Endothelial cell of umbilical vein (primary cell): ENCODE data around the gene TMEM175. TPM values are rescaled to one million over a fixed set of nuclear protein-coding genes. Genes with fewer than 3 reads are reported as not detected.

Experiments used
- BruUV-seq: library from RNA; stranded (reverse); fragments of 400-500 nt; replicated peaks from 2 replicates; lab custom pipeline; 2021; lab: Mats Ljungman, UMichigan
- CTCF ChIA-PET: fragments of 300-600, 350-600 bp; sonication (Branson Sonifier 250); formaldehyde crosslinking; loops from one replicate; lab custom pipeline; 2021; ENCODE audit warnings: antibody characterized with exemption, inconsistent platforms; lab: Charles Lee
- POLR2A ChIA-PET: fragments of 300-600, 350-600 bp; sonication (Branson Sonifier 250); formaldehyde crosslinking; loops from one replicate; lab custom pipeline; 2021; ENCODE audit warnings: antibody characterized with exemption, inconsistent platforms; lab: Charles Lee
- DNase-seq: peaks from one replicate; pipeline ENCODE4 v3.0.0-alpha.2; 2011; ENCODE audit warnings: low read depth, low spot score
- FAIRE-seq: peaks from 2 replicates; lab custom pipeline; 2011; peaks lifted over from hg19 to GRCh38; lab: Jason Lieb, UNC
- H2AFZ ChIP-seq: 2 replicates; pipeline ENCODE4 v1.6.0; 2012; ENCODE audit warnings: low read depth, low read length, control low read depth, inconsistent platforms
- H3K27ac ChIP-seq: 2 replicates; pipeline ENCODE4 v1.5.1; 2011; ENCODE audit warnings: low read depth, mild to moderate bottlenecking, control low read depth, low read length, moderate library complexity; ENCODE audit not compliant: insufficient read depth
- H3K27me3 ChIP-seq, 2 experiments: 2 replicates each; pipeline versions ENCODE4 v1.6.0 to v1.6.1; 2011; ENCODE audit warnings: low read length in 2 of 2, mixed read lengths in 1 of 2; ENCODE audit not compliant: control insufficient read depth in 2 of 2, insufficient read depth in 2 of 2
- H3K36me3 ChIP-seq, 2 experiments: 2 replicates in 1 of 2; 3 replicates in 1 of 2; pipeline ENCODE4 v1.5.1; 2011; ENCODE audit warnings: low read length in 2 of 2, mild to moderate bottlenecking in 1 of 2, moderate library complexity in 1 of 2; ENCODE audit not compliant: control insufficient read depth in 2 of 2, insufficient read depth in 2 of 2; ENCODE audit errors: extremely low read depth in 1 of 2
- H3K4me1 ChIP-seq: 3 replicates; pipeline ENCODE4 v1.5.1; 2011; ENCODE audit warnings: mild to moderate bottlenecking, low read length; ENCODE audit not compliant: control insufficient read depth, insufficient read depth; ENCODE audit errors: extremely low read depth
- H3K4me2 ChIP-seq: 2 replicates; pipeline ENCODE4 v1.6.1; 2011; ENCODE audit warnings: low read length, control low read depth, mixed read lengths; ENCODE audit not compliant: insufficient read depth
- H3K4me3 ChIP-seq, 3 experiments: fragments of 200-600 bp in 1 of 3; sonication (generic), shearing (Covaris generic) in 1 of 3; replicated peaks in 1 of 3; 2 replicates each; pipeline ENCODE4 v1.5.1; 2011 to 2016; ENCODE audit warnings: control low read depth in 3 of 3, low read length in 3 of 3, mild to moderate bottlenecking in 2 of 3, inconsistent platforms in 1 of 3, low read depth in 1 of 3, moderate library complexity in 1 of 3; ENCODE audit not compliant: insufficient read depth in 1 of 3
- H3K79me2 ChIP-seq: 2 replicates; pipeline ENCODE4 v1.6.0; 2012; ENCODE audit warnings: low read length, inconsistent platforms; ENCODE audit not compliant: control insufficient read depth, insufficient read depth
- H3K9ac ChIP-seq: replicated peaks from 2 replicates; pipeline ENCODE3; 2011; ENCODE audit warnings: low read length, control low read depth; ENCODE audit not compliant: insufficient read depth; ENCODE audit errors: extremely low read depth
- H3K9me1 ChIP-seq: replicated peaks from 3 replicates; pipeline ENCODE4 v1.6.0; 2011; ENCODE audit warnings: mild to moderate bottlenecking, low read length; ENCODE audit not compliant: control insufficient read depth, insufficient read depth; ENCODE audit errors: extremely low read depth
- H3K9me3 ChIP-seq: replicated peaks from 2 replicates; pipeline ENCODE4 v1.5.1; 2012; ENCODE audit warnings: low read length, inconsistent platforms; ENCODE audit not compliant: control insufficient read depth, insufficient read depth
- H4K20me1 ChIP-seq: replicated peaks from 2 replicates; pipeline ENCODE3; 2011; ENCODE audit warnings: mild to moderate bottlenecking, low read length; ENCODE audit not compliant: control insufficient read depth, insufficient read depth; ENCODE audit errors: extremely low read depth
- EZH2 ChIP-seq: IDR thresholded peaks from 2 replicates; pipeline ENCODE4 v1.6.1; 2012; ENCODE audit warnings: borderline replicate concordance, low read depth, mild to moderate bottlenecking, moderate library complexity, low read length, inconsistent platforms; ENCODE audit not compliant: severe bottlenecking
- FOS ChIP-seq: IDR thresholded peaks from 2 replicates; pipeline ENCODE4 v1.6.1; 2011; ENCODE audit warnings: mild to moderate bottlenecking, low read length, moderate library complexity, borderline replicate concordance; ENCODE audit not compliant: insufficient read depth
- GATA2 ChIP-seq: IDR thresholded peaks from 2 replicates; pipeline ENCODE4 v1.7.0; 2011; ENCODE audit warnings: low read depth, mild to moderate bottlenecking, moderate library complexity, mixed read lengths, low read length; ENCODE audit not compliant: insufficient read length, insufficient read depth
- JUN ChIP-seq: IDR thresholded peaks from 2 replicates; pipeline ENCODE4 v1.6.1; 2011; ENCODE audit warnings: borderline replicate concordance, low read depth; ENCODE audit not compliant: insufficient read length, insufficient read depth
- MYC ChIP-seq: IDR thresholded peaks from one replicate; pipeline ENCODE4 v1.6.1; 2011; ENCODE audit warnings: mild to moderate bottlenecking, low read depth, low read length
- POLR2A ChIP-seq: IDR thresholded peaks from 2 replicates; pipeline ENCODE4 v1.6.1; 2012; ENCODE audit warnings: low read depth, mild to moderate bottlenecking, control low read depth, low read length
- POLR2AphosphoS5 ChIP-seq: IDR thresholded peaks from 2 replicates; pipeline ENCODE4 v1.6.1; 2012; ENCODE audit warnings: low read depth, mild to moderate bottlenecking, control low read depth, low read length, moderate library complexity; ENCODE audit not compliant: insufficient read depth
- dilution Hi-C: fragments of 300-500 bp; cut with MboI; formaldehyde crosslinking; loops from one replicate; pipeline ENCODE4 v1.15.0; 2019; ENCODE audit warnings: low sequenced_read_pairs; ENCODE audit not compliant: extremely low pct_ligation_motif_present
- intact Hi-C: fragments of 100-400 bp; cut with micrococcal nuclease; formaldehyde crosslinking; loops from one replicate; pipeline ENCODE4 v1.10.0; 2022
- polyA plus RNA-seq, 4 experiments: library from polyadenylated mRNA; depleted of rRNA in 3 of 4; stranded (reverse) in 3 of 4; unstranded in 1 of 4; fragments of >200 nt; gene quantifications; 2 replicates each; pipeline versions ENCODE4 v1.2.1 to v1.2.3, GENCODE V29; 2011 to 2012; ENCODE audit warnings: missing spikeins in 1 of 4
- total RNA-seq: library from RNA; stranded (reverse); gene quantifications from 2 replicates; pipeline ENCODE4 v1.2.3, GENCODE V29; 2021
- TF ChIP-seq, protein P1 (sequence below), 2 donors: IDR thresholded peaks; 1 replicate in 1 of 2; 2 replicates in 1 of 2; pipeline ENCODE4 v1.5.1; 2011; ENCODE audit warnings: low read length in 2 of 2, mild to moderate bottlenecking in 2 of 2, moderate library complexity in 2 of 2, control low read depth in 1 of 2, inconsistent platforms in 1 of 2, low read depth in 1 of 2; ENCODE audit not compliant: insufficient read depth in 1 of 2; ENCODE audit errors: extremely low read depth in 1 of 2
- TF ChIP-seq, protein P2 (sequence below): IDR thresholded peaks from 2 replicates; pipeline ENCODE4 v1.6.1; 2011; ENCODE audit not compliant: insufficient read depth, insufficient read length

TMEM175 gene
- total and polyA plus RNA-seq, 2 donors (not counting 3 experiments of a cell fraction or from before 2014, with no cell fraction given) = 21.9 to 80.1 TPM

DNA sequence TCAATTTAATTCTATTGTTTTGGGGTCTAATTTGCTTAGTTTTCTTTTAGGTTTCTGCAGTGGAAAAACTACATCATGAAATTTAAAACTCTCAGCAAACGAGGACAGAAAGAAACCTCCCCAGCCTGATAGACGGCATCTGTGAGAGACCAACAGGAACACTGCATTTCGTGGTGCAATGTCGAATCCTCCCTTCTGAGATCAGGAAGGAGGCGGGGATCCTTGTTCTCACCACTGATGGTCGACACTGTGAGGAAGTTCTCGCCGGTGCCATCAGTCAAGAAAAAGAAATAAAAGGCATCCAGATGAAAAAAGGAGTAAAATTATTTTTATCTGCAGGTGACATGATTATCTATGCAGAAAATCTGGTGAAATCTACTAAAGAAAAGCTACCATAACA lies 16.7 kb upstream of the TMEM175 start:
- BruUV-seq = no TSS peak
- Histone ChIP-seq H4K20me1 (peaks cover 5% of the 10 kb centered on the region), H3K9me1 (no peaks in the 10 kb centered on the region), H3K9me3 (no peaks in the 10 kb centered on the region), H3K79me2 (peaks cover 59% of the 10 kb centered on the region), H3K4me1 (peaks cover 8% of the 10 kb centered on the region), H3K27ac (no peak overlapping the region), H3K36me3 (peaks cover 4 to 9% of the 10 kb centered on the region in 2 experiments), H2AFZ (no peak overlapping the region), H3K4me2 (peak overlapping the region; percentile 48), H3K9ac (no peak overlapping the region), H3K4me3 (no peak overlapping the region), H3K27me3 (no peaks in the 10 kb centered on the region)
- dilution Hi-C loops = no loop called here
- peak; percentile 77 for FAIRE-seq
- peak; percentile 20 for DNase-seq
- intact Hi-C loops = loop anchor here (2.0 kb wide), 1 partner anchor 27 kb away; no protein-coding TSS in a partner anchor
- ChIA-PET CTCF (no interaction called here), POLR2A (no interaction called here)
- no peak for TF ChIP-seq FOS
- TF ChIP-seq EZH2 = no peak
- no peak for TF ChIP-seq GATA2
- no peak for TF ChIP-seq JUN
- TF ChIP-seq, protein P1, sequence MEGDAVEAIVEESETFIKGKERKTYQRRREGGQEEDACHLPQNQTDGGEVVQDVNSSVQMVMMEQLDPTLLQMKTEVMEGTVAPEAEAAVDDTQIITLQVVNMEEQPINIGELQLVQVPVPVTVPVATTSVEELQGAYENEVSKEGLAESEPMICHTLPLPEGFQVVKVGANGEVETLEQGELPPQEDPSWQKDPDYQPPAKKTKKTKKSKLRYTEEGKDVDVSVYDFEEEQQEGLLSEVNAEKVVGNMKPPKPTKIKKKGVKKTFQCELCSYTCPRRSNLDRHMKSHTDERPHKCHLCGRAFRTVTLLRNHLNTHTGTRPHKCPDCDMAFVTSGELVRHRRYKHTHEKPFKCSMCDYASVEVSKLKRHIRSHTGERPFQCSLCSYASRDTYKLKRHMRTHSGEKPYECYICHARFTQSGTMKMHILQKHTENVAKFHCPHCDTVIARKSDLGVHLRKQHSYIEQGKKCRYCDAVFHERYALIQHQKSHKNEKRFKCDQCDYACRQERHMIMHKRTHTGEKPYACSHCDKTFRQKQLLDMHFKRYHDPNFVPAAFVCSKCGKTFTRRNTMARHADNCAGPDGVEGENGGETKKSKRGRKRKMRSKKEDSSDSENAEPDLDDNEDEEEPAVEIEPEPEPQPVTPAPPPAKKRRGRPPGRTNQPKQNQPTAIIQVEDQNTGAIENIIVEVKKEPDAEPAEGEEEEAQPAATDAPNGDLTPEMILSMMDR (IDR thresholded peaks at IDR 0.05; ENCODE audit: extremely low read depth in 1 of 2, insufficient read depth in 1 of 2, low read depth in 1 of 2, low read length in 2 of 2) = no peak
- no peak for TF ChIP-seq POLR2AphosphoS5
- TF ChIP-seq POLR2A = no peak
- TF ChIP-seq MYC = no peak
- TF ChIP-seq, protein P2, sequence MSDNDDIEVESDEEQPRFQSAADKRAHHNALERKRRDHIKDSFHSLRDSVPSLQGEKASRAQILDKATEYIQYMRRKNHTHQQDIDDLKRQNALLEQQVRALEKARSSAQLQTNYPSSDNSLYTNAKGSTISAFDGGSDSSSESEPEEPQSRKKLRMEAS = no peak
